Measurements from ENCODE around the gene RNF103. TPM values are rescaled to one million over a fixed set of nuclear protein-coding genes. Genes with fewer than 3 reads are reported as not detected.

Gene RNF103
- total and polyA plus RNA-seq, 2 of the 13 experiments (the other 11 are each of a cell fraction or from before 2014, with no cell fraction given), result 19.8 to 21.1 TPM

- no peak for TF ChIP-seq ZNF280D (CRISPR knock-in tag; IDR thresholded peaks at IDR 0.05)
- no peak for TF ChIP-seq ZNF451 (CRISPR knock-in tag; IDR thresholded peaks at IDR 0.05)
- no peak for TF ChIP-seq JUN (CRISPR knock-in tag; IDR thresholded peaks at IDR 0.05)
- TF ChIP-seq NR2F1 (CRISPR knock-in tag; IDR thresholded peaks at IDR 0.05), result no peak
- no peak for TF ChIP-seq ONECUT2 (CRISPR knock-in tag; IDR thresholded peaks at IDR 0.05)
- no peak for TF ChIP-seq ATRX (CRISPR knock-in tag; IDR thresholded peaks at IDR 0.05; ENCODE audit: borderline replicate concordance)
- no peak for TF ChIP-seq ZNF709 (CRISPR knock-in tag; IDR thresholded peaks at IDR 0.05)
- no peak for TF ChIP-seq PRDM15 (CRISPR knock-in tag; IDR thresholded peaks at IDR 0.05)
- no peak for TF ChIP-seq SP5 (CRISPR knock-in tag; IDR thresholded peaks at IDR 0.05; ENCODE audit: borderline replicate concordance, low read depth)
- TF ChIP-seq CSRNP1 (CRISPR knock-in tag; IDR thresholded peaks at IDR 0.05), result no peak
- TF ChIP-seq ZSCAN25 (CRISPR knock-in tag; IDR thresholded peaks at IDR 0.05), result no peak
- TF ChIP-seq KLF9 (CRISPR knock-in tag; IDR thresholded peaks at IDR 0.05; ENCODE audit: low read depth), result no peak
- TF ChIP-seq ZNF710 (CRISPR knock-in tag; IDR thresholded peaks at IDR 0.05; ENCODE audit: borderline replicate concordance), result no peak
Observed at GRCh38 chr2:86649119-86649947, 25.7 kb upstream of the RNF103 start (continued).

Data from HepG2 (cell line).